ENCODE data around the gene PARD6A. TPM values are rescaled to one million over a fixed set of nuclear protein-coding genes. Genes with fewer than 3 reads are reported as not detected.

The PARD6A gene
- total and polyA plus RNA-seq, 2 of the 4 experiments (the other 2 are of a cell fraction): 0.36 to 0.55 TPM

- DNase-seq (no peak), ATAC-seq (ENCODE audit: low read depth) (no peak)
- ChIA-PET CTCF (no interaction called here), POLR2A (ENCODE audit: unreplicated experiment) (no interaction called here)
- Histone ChIP-seq H3K9me3 (ENCODE audit: control insufficient read depth, insufficient read depth, low read length) (no peaks in the 10 kb centered on the region), H2BK5ac (ENCODE audit: low read depth, low read length, poor library complexity, severe bottlenecking) (no peak overlapping the region), H2BK120ac (ENCODE audit: low read depth, low read length) (no peak overlapping the region), H2BK15ac (ENCODE audit: low read depth, low read length) (no peak overlapping the region), H3K36me3 (ENCODE audit: control insufficient read depth, insufficient read depth, low read length) (no peaks in the 10 kb centered on the region), H3K9me1 (ENCODE audit: insufficient read depth, low read length) (peaks cover 6% of the 10 kb centered on the region), H2AK9ac (replicated peaks; ENCODE audit: low read depth, low read length, poor library complexity) (no peak overlapping the region), H3K4me3 (ENCODE audit: insufficient read depth, low read depth, low read length) (no peak overlapping the region), H3K4ac (ENCODE audit: low read depth, low read length) (no peak overlapping the region), H3K18ac (ENCODE audit: low read depth, low read length) (no peak overlapping the region), H4K91ac (ENCODE audit: insufficient read depth, low read depth, low read length) (no peak overlapping the region), H3K4me2 (ENCODE audit: low read depth, low read length) (no peak overlapping the region), H4K8ac (ENCODE audit: low read depth in 2 of 2, low read length in 2 of 2) (no peak overlapping the region), H3K79me1 (ENCODE audit: low read depth in 1 of 2, low read length in 2 of 2) (peaks cover 12 to 46% of the 10 kb centered on the region in 2 experiments), H3K27ac (ENCODE audit: insufficient read depth, low read length) (no peak overlapping the region), H3K14ac (replicated peaks; ENCODE audit: low read depth, low read length) (no peak overlapping the region), H2AFZ (replicated peaks; ENCODE audit: low read length, poor library complexity) (no peak overlapping the region), H2AK5ac (ENCODE audit: low read depth, low read length) (no peak overlapping the region), H2BK20ac (ENCODE audit: low read depth, low read length) (no peak overlapping the region), H3K23ac (ENCODE audit: low read depth, low read length) (no peak overlapping the region), H4K5ac (ENCODE audit: low read depth, low read length) (no peak overlapping the region), H3K4me1 (ENCODE audit: control insufficient read depth, insufficient read depth, low read length) (peaks cover 4% of the 10 kb centered on the region; the same call in 1 of the 2 replicates), H3K27me3 (ENCODE audit: control insufficient read depth, insufficient read depth, low read length) (no peaks in the 10 kb centered on the region), H3K9ac (ENCODE audit: low read depth, low read length) (no peak overlapping the region), H3K56ac (ENCODE audit: extremely low read depth, insufficient read depth, low read length) (no peak overlapping the region), H4K20me1 (ENCODE audit: insufficient read depth, low read length) (peaks cover 14% of the 10 kb centered on the region)
- in situ Hi-C loops (cut with MboI; ENCODE audit: low sequenced_read_pairs) (no loop called here), dilution Hi-C loops (cut with HindIII; ENCODE audit: low sequenced_read_pairs, unreplicated experiment) (no loop called here), intact Hi-C loops (cut with micrococcal nuclease) (no loop called here)
- BruUV-seq (replicated peaks): no TSS peak
- TF ChIP-seq CHD1 (IDR thresholded peaks at IDR 0.05; ENCODE audit: low read depth, low read length) (no peak), MAFK (IDR thresholded peaks at IDR 0.05; ENCODE audit: low read depth, low read length) (no peak), ELK1 (IDR thresholded peaks at IDR 0.05; ENCODE audit: borderline replicate concordance, low read depth, low read length) (no peak), MXI1 (IDR thresholded peaks at IDR 0.05; ENCODE audit: borderline replicate concordance, low read depth, low read length) (no peak), MAZ (IDR thresholded peaks at IDR 0.05; ENCODE audit: borderline replicate concordance, low read depth, low read length) (no peak), CTCF (conservative IDR thresholded peaks at IDR 0.05; ENCODE audit: low read depth, low read length) (no peak), RCOR1 (IDR thresholded peaks at IDR 0.05; ENCODE audit: insufficient replicate concordance, low read length) (no peak)
- no CpG with 5 or more reads among the region's 4 CpGs for WGBS, 2 experiments (ENCODE audit: extremely low coverage in 2 of 2, insufficient read length in 1 of 2)
Measured at GRCh38 chr16:67707210-67707609, 46.5 kb downstream of the PARD6A start.

Measured in IMR-90 (cell line).